Ishikawa (cell line): Measurements from ENCODE around the gene RAB31.

ENCODE experiments used
- CEBPB ChIP-seq: IDR thresholded peaks from 2 replicates; pipeline ENCODE4 v1.6.1; 2012
- RAD21 ChIP-seq: IDR thresholded peaks from 2 replicates; pipeline ENCODE4 v1.6.1; 2012; ENCODE audit warnings: low read depth
- TEAD4 ChIP-seq: IDR thresholded peaks from 2 replicates; pipeline ENCODE4 v1.6.1; 2012
- TF ChIP-seq, protein P1 (sequence below): IDR thresholded peaks from 2 replicates; pipeline ENCODE4 v1.6.1; 2012; ENCODE audit warnings: low read depth, mild to moderate bottlenecking

DNA sequence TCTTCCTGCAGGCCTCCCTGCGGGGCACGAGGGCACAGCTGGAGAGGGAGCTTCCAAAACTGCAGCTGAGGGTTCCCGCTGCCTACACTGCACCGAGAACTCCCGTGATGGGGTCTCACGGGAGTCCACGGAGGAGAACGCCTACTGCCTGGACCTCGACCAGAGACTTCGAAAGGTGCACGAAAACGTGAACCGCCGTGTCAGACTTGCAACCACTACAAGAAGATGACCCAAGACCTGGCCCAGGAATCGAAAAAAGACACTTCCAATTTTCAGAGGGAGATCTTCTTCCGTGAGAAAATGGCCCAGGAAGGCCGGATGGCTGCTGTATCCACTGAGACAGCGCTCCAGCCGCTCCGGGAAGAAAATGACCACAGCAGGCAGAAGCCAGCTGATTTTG is 124.8 kb downstream of the RAB31 start:
- no peak for TF ChIP-seq TEAD4
- TF ChIP-seq CEBPB = no peak
- no peak for TF ChIP-seq RAD21
- TF ChIP-seq, protein P1, sequence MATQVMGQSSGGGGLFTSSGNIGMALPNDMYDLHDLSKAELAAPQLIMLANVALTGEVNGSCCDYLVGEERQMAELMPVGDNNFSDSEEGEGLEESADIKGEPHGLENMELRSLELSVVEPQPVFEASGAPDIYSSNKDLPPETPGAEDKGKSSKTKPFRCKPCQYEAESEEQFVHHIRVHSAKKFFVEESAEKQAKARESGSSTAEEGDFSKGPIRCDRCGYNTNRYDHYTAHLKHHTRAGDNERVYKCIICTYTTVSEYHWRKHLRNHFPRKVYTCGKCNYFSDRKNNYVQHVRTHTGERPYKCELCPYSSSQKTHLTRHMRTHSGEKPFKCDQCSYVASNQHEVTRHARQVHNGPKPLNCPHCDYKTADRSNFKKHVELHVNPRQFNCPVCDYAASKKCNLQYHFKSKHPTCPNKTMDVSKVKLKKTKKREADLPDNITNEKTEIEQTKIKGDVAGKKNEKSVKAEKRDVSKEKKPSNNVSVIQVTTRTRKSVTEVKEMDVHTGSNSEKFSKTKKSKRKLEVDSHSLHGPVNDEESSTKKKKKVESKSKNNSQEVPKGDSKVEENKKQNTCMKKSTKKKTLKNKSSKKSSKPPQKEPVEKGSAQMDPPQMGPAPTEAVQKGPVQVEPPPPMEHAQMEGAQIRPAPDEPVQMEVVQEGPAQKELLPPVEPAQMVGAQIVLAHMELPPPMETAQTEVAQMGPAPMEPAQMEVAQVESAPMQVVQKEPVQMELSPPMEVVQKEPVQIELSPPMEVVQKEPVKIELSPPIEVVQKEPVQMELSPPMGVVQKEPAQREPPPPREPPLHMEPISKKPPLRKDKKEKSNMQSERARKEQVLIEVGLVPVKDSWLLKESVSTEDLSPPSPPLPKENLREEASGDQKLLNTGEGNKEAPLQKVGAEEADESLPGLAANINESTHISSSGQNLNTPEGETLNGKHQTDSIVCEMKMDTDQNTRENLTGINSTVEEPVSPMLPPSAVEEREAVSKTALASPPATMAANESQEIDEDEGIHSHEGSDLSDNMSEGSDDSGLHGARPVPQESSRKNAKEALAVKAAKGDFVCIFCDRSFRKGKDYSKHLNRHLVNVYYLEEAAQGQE = no peak
